ENCODE measurements around the gene FN3K.
A peak's percentile ranks its signal among the peaks of the same experiment; 100 is the strongest.
"Not testable (repeated sequence)": the region's sequence is repeated elsewhere in the genome, so short reads cannot be mapped to it uniquely, and the experiment has no call there.

Gene FN3K

GRCh38 chr17:82775001-82775823 lies 39.8 kb downstream of the FN3K start:
- peak; percentile 20 to 39 for DNase-seq

DNA sequence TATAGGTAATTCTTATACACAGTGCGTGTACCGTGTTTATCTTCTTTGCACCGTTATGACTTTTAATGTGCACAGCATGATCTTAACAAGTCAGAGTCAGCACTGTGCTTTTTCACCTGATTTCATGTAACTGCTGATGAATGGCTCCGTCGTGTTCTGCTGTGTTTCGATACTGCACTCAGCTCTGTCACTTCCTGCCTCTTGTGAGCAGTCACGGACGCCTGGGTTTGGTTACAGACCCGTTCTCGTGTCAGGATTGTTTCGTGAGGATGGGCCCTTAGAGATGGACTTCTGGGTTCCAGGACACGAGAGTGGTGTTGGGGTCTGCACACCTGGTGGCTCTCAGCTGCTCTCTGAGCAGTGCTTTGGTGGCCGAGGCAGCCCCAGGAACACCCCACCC lies 41.0 kb downstream of the FN3K start:
- DNase-seq, result no peak

- not testable (repeated sequence) for DNase-seq
Measured at GRCh38 chr17:82777778-82778375, 42.5 kb downstream of the FN3K start.

DNA sequence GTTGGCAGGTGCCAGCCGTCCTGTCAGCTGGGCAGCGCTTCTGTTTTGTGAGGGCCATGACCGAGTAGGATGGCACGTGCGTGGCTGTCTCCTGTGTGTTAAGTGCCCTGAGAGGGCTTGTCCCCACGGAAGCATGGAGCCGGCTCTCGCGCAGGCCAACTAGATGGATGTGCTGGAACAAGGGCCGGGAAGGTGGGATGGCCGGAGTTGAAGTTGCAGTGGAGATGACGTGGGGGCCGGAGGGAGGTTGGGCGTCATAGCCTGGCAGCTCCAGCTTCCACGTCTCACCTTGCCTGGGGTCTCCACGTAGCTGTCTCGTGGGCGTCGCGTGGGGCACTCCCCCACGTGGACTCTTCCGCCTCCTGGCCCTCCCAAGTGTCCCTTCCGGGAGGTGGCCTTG lies 44.1 kb downstream of the FN3K start:
- no peak for DNase-seq

DNA sequence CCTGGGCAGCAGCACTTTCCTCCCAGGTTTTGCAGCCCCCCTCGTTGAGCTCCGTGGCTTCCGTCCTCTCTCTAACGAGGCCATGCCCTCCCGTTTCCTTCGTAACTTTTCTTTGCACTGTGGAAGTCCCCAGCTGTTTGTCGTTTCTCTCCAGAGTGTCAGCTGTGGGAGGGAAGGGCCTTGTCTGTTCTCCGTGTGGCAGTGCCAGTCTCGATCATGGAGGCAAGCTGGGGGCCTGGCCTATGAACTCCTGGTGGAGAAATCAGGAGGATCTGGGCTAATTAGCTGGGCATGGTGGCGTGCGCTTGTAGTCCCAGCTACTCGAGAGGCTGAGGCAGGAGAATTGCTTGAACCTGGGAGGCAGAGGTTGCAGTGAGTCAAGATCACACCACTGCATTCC lies 44.8 kb downstream of the FN3K start:
- DNase-seq, result no peak

DNA sequence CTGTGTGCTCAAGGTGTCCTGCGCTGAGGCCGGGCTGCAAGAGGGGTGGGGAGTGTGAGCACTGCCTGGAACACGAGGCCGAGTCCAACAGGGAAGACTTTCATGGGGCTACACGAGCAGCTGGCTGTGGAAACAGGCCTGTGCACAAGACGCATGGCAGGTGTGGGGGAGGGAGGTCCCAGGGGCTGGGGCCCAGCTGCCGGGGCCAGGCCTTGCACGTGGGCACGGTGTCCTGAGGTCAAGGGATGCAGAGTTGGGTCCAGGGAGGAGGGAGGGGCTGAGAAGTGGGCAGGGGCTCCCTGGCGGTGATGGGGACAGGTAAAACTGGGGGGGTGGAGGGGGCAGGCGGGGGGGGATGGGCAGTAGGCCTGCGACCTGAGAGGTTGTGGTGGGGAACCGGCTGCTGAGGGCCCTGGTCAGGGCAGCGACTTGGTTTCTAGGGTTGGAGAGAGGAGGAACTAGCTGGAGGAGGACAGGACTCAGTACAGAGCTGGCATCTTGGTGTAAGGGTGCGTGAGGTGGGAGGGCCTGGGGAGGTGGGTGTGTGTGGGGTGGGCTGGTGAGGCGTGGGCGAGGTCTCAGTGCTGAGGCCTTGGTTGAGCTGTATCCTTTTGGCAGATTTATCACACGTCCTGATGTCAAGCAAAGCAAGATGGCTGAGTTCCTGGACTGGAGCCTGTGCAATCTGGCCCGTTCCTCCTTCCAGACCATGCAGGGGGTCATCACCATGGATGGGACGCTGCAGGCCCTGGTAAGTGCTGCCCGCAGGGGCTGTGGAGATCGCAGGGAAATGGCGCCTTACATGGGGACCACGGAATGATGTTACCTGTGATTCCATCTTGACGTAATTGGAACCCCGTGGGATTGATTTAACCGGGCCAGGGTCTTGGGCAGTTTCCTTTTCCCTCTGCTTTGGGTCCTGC lies 45.8 kb downstream of the FN3K start:
- no peak for DNase-seq

GRCh38 chr17:82781894-82782274 lies 46.5 kb downstream of the FN3K start:
- peak; percentile 75 to 78 for DNase-seq

DNA sequence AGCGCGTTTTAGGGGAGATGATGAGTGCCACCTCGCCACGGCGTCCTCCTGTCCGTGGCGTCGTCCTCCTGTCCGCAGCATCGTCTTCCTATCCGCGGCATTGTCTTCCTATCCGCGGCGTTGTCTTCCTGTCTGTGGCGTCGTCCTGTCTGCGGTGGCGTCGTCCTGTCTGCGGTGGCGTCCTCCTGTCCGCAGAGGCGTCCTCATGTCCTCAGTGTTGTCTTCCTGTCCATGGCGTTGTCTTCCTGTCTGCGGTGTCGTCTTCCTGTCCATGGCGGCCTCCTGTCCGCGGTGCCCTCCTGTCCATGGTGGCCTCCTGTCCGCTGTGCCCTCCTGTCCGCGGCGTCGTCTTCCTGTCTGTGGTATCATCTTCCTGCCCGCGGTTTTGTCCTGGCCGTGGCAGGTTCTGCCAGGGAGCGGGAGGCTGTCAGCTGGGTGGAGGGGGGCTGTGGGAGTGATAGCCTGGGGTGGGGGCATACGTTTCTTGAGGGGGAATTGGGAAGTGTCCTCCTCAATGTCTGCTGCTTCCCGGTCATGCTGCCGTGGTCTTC lies 47.3 kb downstream of the FN3K start:
- no peak for DNase-seq

DNA sequence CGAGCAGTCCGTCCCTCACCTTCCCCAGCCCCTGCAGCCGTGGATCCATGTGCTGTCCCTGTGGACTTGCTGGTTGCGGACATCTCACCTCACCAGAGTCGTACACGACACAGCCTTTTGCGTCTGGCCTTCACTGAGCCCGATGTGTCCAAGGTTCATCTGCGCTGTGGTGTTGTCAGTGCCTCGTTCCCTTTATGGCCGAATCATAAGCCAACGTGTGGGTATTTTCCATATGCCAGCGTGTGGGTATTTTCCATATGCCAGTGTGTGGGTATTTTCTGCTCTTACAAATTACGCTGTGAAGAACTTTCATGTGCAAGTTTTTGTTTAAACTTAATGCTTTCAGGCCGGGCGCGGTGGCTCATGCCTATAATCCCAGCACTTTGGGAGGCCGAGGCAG lies 48.1 kb downstream of the FN3K start:
- DNase-seq, result no peak

GRCh38 chr17:82785581-82785980 lies 50.2 kb downstream of the FN3K start:
- DNase-seq, result not testable (repeated sequence)

GRCh38 chr17:82786427-82786826 lies 51.0 kb downstream of the FN3K start:
- DNase-seq, result no peak

- no peak for DNase-seq
Measured at GRCh38 chr17:82787081-82787848, 51.9 kb downstream of the FN3K start.

GRCh38 chr17:82788206-82789001 lies 53.0 kb downstream of the FN3K start:
- DNase-seq, result no peak

DNA sequence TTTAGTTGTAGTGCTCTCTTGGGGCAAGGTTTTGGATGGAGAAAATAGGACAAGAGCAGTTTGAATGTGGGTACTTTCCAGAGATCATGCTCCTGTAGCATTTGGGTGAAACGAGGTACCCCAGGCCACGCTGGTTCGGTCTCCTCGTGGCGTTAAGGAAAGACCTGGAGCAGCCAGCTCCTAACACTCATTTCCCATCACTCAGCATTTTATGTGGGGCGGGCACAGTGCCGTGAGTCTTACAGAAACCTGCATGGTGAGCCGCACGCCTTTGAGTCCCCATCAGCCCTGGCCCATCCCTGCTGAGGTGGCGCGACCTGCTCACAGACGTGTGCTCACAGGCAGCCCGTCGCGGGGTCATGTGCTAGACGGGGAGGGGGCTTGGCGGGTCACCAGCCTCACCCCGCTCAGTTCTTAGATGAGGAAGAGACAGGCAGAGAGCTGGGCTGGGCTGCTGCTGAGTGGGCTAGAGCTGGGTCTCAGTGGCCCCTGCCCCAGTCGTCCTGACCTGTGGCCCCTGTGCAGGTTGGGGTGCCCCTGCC lies 53.7 kb downstream of the FN3K start:
- no peak for DNase-seq

GRCh38 chr17:82789806-82790205 lies 54.4 kb downstream of the FN3K start:
- no peak for DNase-seq

DNA sequence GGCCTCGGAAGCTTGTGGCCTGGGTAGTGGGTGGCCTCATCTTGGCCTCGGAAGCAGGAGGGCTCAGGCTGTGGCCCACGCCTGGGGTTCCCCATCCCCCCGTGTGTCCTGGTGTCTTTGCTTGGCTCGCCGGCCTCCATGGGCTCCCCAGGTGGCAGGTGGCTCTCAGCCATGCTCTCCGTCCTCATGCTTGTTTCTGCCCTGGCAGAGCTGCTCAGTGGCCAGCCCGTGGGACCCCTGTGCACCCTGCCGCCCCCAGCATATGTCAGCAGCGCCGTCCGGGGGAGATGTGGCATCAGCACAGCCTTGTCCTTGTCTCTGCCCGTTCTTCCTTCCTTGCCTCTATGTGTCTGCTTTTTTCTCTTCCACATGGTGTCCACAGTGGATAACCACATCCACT lies 55.0 kb downstream of the FN3K start:
- no peak for DNase-seq

DNA sequence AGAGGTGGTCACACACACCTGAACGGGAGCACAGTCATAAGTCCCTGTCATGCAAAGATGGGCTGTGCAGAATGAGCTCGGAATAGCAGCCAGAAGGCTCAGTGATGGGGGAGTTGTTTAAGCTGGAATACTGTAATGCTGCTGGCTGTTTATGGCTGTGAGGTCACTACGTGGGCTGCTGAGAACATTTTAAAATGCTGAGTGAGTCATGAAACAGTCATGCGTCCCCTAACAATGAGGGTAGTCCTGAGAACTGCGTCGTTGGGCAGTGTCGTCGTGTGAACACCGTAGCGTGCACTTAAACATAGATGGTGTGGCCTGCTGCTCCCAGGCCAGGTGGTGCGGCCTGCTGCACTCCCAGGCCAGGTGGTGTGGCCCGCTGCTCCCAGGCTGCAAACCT lies 56.1 kb downstream of the FN3K start:
- DNase-seq, result no peak

DNA sequence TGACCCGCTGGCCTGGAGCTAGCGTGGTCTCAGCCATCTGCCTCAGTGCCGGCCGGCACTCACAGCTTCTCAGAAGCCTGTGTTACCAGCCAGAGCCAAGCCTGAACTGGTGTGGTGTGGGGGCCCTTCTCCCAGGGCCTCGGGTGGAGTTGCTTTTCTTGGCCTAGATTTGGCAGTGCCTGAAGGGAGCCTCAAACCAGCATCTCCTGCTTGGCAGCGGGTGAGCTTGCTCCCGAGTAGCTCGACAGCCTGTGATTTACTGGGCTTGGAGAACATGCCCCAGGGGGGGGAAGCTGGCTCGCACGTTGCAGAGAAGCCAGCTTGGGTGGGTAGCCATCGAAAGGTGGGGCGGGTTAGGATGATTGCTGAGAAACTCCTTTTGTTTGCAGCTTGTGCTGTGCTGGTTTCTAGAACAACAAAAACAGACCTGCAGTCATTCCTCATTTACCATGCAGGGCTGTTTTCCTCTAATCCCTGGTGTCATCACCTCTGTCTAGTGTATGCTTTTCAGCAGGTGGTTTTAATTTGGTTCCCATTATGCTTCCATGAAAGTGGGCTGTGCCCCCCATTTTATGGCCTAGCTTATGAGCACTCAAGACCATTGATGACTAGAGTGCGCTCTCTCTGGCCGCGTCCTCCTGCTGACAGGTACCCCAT lies 58.7 kb downstream of the FN3K start:
- no peak for DNase-seq

GRCh38 chr17:82794781-82795482 lies 59.5 kb downstream of the FN3K start:
- DNase-seq, result no peak

DNA sequence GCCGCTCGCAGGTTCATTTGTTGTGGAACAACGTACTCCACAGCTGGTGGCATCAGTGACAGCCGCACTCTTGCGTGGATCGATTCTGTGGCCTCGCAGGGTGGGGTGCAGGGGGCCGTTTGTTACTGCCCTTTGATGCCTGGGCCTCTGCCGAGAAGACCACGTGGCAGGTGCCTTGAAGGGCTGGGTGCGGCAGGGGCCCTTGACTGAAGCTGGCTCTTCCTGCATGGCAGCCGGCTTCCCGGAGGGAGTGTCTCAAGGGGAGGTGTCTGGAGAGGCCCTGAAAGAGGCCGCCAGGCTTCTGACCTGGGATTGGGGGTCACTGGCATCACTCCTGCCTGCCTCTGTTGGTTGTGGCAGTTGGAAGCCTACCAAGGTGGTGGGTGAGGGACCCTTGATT lies 60.2 kb downstream of the FN3K start:
- DNase-seq, result no peak

Data from stimulated activated CD4-positive, alpha-beta T cell treated with anti-CD3 and anti-CD28 coated beads, Interleukin-4, amount 100 ng/mL, for 4 hours (primary cell).